GM23248 (cell line): ENCODE results near the gene SUCLG1.

Source experiments
- EZH2 ChIP-seq: fragments of 200-600 bp; sonication (generic); IDR thresholded peaks from 2 replicates; pipeline ENCODE4 v1.6.1; 2018; ENCODE audit warnings: antibody characterized with exemption, mild to moderate bottlenecking; ENCODE audit not compliant: insufficient read depth, poor library complexity, severe bottlenecking
- EZH2phosphoT487 ChIP-seq: fragments of 200-600 bp; sonication (generic); IDR thresholded peaks from 2 replicates; pipeline ENCODE4 v1.6.1; 2018; ENCODE audit warnings: antibody characterized with exemption, moderate library complexity, mild to moderate bottlenecking, low read depth; ENCODE audit not compliant: insufficient read depth

DNA sequence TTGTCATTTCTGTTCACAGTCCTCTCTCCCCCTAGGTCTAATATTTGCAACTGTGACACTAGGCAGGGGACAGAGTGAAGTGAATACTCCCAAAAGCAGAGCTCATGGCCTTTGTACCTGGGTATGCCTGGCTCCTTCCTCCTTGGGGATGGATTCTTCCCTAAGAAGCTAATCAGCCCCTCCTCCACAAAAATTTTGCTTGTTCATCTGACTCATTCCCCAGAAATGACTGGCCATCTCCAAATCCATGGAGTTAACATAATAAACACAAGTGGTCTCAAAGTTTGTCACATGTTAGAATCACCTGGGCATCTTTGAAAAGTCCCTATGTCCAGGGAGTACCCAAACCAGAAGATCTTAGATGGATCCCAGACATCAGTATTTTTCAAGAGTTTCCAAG lies 65.3 kb downstream of the SUCLG1 start:
- TF ChIP-seq EZH2, result no peak
- no peak for TF ChIP-seq EZH2phosphoT487
